Measurements from ENCODE around the gene LAMC1.

- no peak for TF ChIP-seq POLR2A (IDR thresholded peaks at IDR 0.05)
- TF ChIP-seq, protein P1, sequence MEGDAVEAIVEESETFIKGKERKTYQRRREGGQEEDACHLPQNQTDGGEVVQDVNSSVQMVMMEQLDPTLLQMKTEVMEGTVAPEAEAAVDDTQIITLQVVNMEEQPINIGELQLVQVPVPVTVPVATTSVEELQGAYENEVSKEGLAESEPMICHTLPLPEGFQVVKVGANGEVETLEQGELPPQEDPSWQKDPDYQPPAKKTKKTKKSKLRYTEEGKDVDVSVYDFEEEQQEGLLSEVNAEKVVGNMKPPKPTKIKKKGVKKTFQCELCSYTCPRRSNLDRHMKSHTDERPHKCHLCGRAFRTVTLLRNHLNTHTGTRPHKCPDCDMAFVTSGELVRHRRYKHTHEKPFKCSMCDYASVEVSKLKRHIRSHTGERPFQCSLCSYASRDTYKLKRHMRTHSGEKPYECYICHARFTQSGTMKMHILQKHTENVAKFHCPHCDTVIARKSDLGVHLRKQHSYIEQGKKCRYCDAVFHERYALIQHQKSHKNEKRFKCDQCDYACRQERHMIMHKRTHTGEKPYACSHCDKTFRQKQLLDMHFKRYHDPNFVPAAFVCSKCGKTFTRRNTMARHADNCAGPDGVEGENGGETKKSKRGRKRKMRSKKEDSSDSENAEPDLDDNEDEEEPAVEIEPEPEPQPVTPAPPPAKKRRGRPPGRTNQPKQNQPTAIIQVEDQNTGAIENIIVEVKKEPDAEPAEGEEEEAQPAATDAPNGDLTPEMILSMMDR (IDR thresholded peaks at IDR 0.05), result no peak
Measured at GRCh38 chr1:182990413-182991144, 32.6 kb upstream of the LAMC1 start.

Measured in tibial nerve (tissue), 3 donors.